Omental fat pad (tissue), 4 donors: ENCODE data around the gene FAM50A. TPM values are rescaled to one million over a fixed set of nuclear protein-coding genes. Genes with fewer than 3 reads are reported as not detected.
"Not testable (repeated sequence)": the region's sequence is repeated elsewhere in the genome, so short reads cannot be mapped to it uniquely, and the experiment has no call there.

Source experiments
- ATAC-seq: fragments of 150-250 bp; one replicate; pipeline ENCODE4 v1.9.1; 2016; ENCODE audit warnings: mild to moderate bottlenecking, moderate library complexity; ENCODE audit not compliant: low FRiP score
- DNase-seq: peaks from one replicate; pipeline ENCODE4 v3.0.0-alpha.2; 2019; ENCODE audit warnings: low spot score
- CTCF ChIP-seq, 3 donors: fragments of 450-650 bp; IDR thresholded peaks; one replicate each; pipeline ENCODE4 v1.5.1; 2016 to 2017; ENCODE audit warnings: antibody characterized with exemption in 3 of 3, mild to moderate bottlenecking in 3 of 3, moderate library complexity in 2 of 3
- total RNA-seq, 4 donors: library from RNA; depleted of rRNA; stranded (reverse); fragments of >200 nt; gene quantifications; one replicate each; pipeline ENCODE4 v1.1.0, GENCODE V29; 2016

Gene FAM50A
- total RNA-seq, 4 donors from 2014 or later: 49.2 to 83.2 (median 74.9) TPM

- no peak for DNase-seq
- ATAC-seq: no peak
- TF ChIP-seq CTCF (IDR thresholded peaks at IDR 0.05): no peak
Observed at GRCh38 chrX:154399527-154400368, 44.2 kb upstream of the FAM50A start.

- DNase-seq, ATAC-seq: not testable (repeated sequence)
Observed at GRCh38 chrX:154400369-154400817, 43.5 kb upstream of the FAM50A start.

- no peak for ATAC-seq
- TF ChIP-seq CTCF (IDR thresholded peaks at IDR 0.05): no peak
Observed at GRCh38 chrX:154401045-154401799, 42.7 kb upstream of the FAM50A start.

GRCh38 chrX:154401918-154402621 lies 41.9 kb upstream of the FAM50A start:
- DNase-seq: no peak
- TF ChIP-seq CTCF (IDR thresholded peaks at IDR 0.05): no peak
- ATAC-seq: no peak

More at GRCh38 chrX:154401045-154401799, 42.7 kb upstream of the FAM50A start:
- no peak for DNase-seq

- TF ChIP-seq CTCF (IDR thresholded peaks at IDR 0.05): no peak
- ATAC-seq (no peak), DNase-seq (no peak)
Observed at GRCh38 chrX:154402622-154403127, 41.3 kb upstream of the FAM50A start.

- ATAC-seq (no peak), DNase-seq (no peak)
- no peak for TF ChIP-seq CTCF (IDR thresholded peaks at IDR 0.05)
Observed at GRCh38 chrX:154403192-154403591, 40.7 kb upstream of the FAM50A start.

- no peak for TF ChIP-seq CTCF (IDR thresholded peaks at IDR 0.05)
- no peak for DNase-seq
- no peak for ATAC-seq
Observed at GRCh38 chrX:154403858-154404257, 40.1 kb upstream of the FAM50A start.
